HG03045 (cell line): Measurements from ENCODE around the gene MYADM.

ENCODE experiments used
- ATAC-seq: cut with Tn5 transposase; IDR thresholded peaks from one replicate; pipeline ENCODE4 v1.9.1; 2021; ENCODE audit warnings: mild to moderate bottlenecking, moderate library complexity; ENCODE audit not compliant: unreplicated experiment

The MYADM gene

DNA sequence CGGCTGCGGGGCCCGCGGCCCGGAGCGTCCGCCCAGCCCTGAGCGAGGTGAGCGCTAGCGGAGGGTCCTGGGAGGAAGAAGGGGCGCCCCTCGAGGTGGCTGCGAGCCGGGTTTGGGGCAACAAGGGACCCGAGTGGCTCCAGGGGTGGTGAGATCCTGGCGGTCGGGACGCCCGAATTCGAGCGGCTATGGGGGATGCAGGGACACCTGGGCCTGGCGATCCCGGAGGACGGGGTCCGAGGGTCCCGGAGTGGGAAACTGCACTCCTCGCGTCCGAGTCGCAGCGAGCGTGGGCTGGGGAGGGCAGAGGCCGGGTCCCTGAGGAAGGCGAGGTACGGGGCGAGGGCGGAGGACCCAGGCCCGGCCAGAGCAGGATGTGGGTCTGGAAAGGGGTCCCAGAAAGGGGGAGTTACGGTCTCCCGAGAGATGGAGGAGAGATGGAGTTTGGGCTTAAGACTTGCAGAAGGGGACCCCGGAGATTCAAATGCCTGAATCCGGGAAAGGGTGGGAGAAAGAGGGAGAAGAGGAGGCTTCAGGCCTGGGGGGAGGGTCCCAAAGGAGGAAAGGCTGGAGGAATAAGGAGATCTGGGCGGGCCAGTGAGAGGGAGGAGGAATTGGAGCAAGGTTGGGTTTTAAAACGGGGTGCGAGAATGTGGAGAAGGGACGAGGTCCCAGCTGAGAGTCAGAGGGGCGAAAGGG, 41.9 kb downstream of the MYADM start:
- ATAC-seq = no peak

GRCh38 chr19:53910170-53910518, 42.5 kb downstream of the MYADM start:
- ATAC-seq = no peak

- no peak for ATAC-seq
These were observed 45.0 kb downstream of the MYADM start for GRCh38 chr19:53912653-53913052.

DNA sequence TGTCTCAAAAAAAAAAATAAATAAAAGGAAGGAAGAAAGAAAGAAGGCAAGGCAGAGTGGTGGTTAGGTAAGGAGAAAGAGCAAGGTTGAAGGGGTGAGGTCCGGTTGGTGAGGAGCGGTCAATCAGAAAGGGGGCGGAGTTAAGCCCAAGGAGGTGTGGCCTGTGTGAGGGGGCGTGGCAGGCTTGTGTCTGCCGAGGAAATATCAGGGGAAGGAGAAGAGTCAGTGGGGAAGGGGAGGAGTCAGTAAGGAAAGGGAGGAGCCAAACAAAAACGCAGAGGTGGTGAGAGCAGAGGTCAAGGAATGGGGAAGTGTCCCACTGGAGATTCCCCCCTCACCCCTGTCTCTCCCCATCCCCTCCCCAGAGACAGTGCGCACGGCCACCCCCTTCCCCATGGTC, 47.3 kb downstream of the MYADM start:
- ATAC-seq = no peak

DNA sequence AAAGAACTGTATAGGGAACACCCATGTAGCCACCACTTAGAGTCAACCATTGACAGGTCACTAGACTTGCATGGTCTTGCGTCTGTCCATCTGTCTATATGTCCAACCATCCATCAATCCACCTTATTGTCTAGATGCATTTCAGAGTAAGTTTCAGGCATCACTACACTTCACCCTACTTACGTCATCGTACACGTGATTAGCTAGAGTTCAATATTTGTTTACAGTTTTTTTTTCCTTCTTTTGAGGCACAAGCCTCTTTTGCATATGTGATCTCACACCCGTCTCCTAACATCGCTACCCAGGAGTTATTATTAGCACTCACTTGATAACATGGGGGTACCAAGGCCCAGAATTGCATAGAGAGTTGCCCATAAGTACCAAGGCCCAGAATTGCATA, 48.3 kb downstream of the MYADM start:
- no peak for ATAC-seq

GRCh38 chr19:53917356-53917755, 49.7 kb downstream of the MYADM start:
- ATAC-seq = no peak
